MM.1S (cell line): ENCODE measurements around the gene RCSD1.
A peak's percentile ranks its signal among the peaks of the same experiment; 100 is the strongest.

Source experiments
- DNase-seq: peaks from one replicate; pipeline ENCODE4 v3.0.0-alpha.2; 2015
- H2AFZ ChIP-seq: fragments of 300-600 bp; sonication (generic); 2 replicates; pipeline ENCODE4 v1.6.0; 2016; ENCODE audit warnings: antibody characterized with exemption, low read length
- H3F3A ChIP-seq: fragments of 300-600 bp; sonication (generic); 2 replicates; pipeline ENCODE4 v1.6.1; 2016; ENCODE audit warnings: mild to moderate bottlenecking, antibody characterized with exemption, low read length, moderate library complexity, mixed read lengths; ENCODE audit not compliant: insufficient read depth
- H3K27ac ChIP-seq: fragments of 300-600 bp; sonication (generic); 2 replicates; pipeline ENCODE4 v1.5.1; 2016; ENCODE audit warnings: mild to moderate bottlenecking, low read length
- H3K27me3 ChIP-seq: fragments of 300-600 bp; sonication (generic); replicated peaks from 2 replicates; pipeline ENCODE4 v1.6.0; 2016; ENCODE audit warnings: low read length; ENCODE audit not compliant: insufficient read depth
- H3K36me3 ChIP-seq: fragments of 300-600 bp; sonication (generic); replicated peaks from 2 replicates; pipeline ENCODE4 v1.6.1; 2016; ENCODE audit warnings: mild to moderate bottlenecking, low read length, mixed read lengths; ENCODE audit not compliant: insufficient read depth
- H3K4me1 ChIP-seq: fragments of 300-600 bp; sonication (generic); 2 replicates; pipeline ENCODE4 v1.6.1; 2016; ENCODE audit warnings: low read length, mixed read lengths
- H3K4me2 ChIP-seq: fragments of 300-600 bp; sonication (generic); 2 replicates; pipeline ENCODE4 v1.6.0; 2016; ENCODE audit warnings: low read depth, low read length
- H3K4me3 ChIP-seq: fragments of 300-600 bp; sonication (generic); 2 replicates; pipeline ENCODE4 v1.5.1; 2016; ENCODE audit warnings: low read length, mixed read lengths
- H3K79me2 ChIP-seq: fragments of 300-600 bp; sonication (generic); 2 replicates; pipeline ENCODE4 v1.6.1; 2016; ENCODE audit warnings: mixed run types, low read length, mixed read lengths
- H3K9ac ChIP-seq: fragments of 300-600 bp; sonication (generic); 2 replicates; pipeline ENCODE4 v1.6.1; 2016; ENCODE audit warnings: low read length, mixed read lengths
- H3K9me2 ChIP-seq: fragments of 300-600 bp; sonication (generic); replicated peaks from 2 replicates; pipeline ENCODE4 v1.6.1; 2016; ENCODE audit warnings: mild to moderate bottlenecking, low read length, mixed read lengths; ENCODE audit not compliant: insufficient read depth
- H3K9me3 ChIP-seq: fragments of 300-600 bp; sonication (generic); replicated peaks from 2 replicates; pipeline ENCODE4 v1.6.1; 2016; ENCODE audit warnings: mild to moderate bottlenecking, low read length, mixed read lengths; ENCODE audit not compliant: insufficient read depth
- H4K20me1 ChIP-seq: fragments of 300-600 bp; sonication (generic); 2 replicates; pipeline ENCODE4 v1.6.1; 2016; ENCODE audit warnings: mild to moderate bottlenecking, low read length, moderate library complexity, mixed read lengths; ENCODE audit not compliant: insufficient read depth
- EZH2 ChIP-seq: fragments of 300-600 bp; sonication (generic); optimal IDR thresholded peaks from 2 replicates; pipeline ENCODE3; 2017; ENCODE audit warnings: low read depth, mild to moderate bottlenecking, antibody characterized with exemption, low read length, mixed read lengths
- EZH2phosphoT487 ChIP-seq: fragments of 300-600 bp; sonication (generic); IDR thresholded peaks from 2 replicates; pipeline ENCODE4 v1.6.1; 2018; ENCODE audit warnings: antibody characterized with exemption, low read length
- TF ChIP-seq, protein P1 (sequence below): fragments of 300-600 bp; sonication (generic); IDR thresholded peaks from 2 replicates; pipeline ENCODE4 v1.5.1; 2016; ENCODE audit warnings: antibody characterized with exemption, low read length, mixed read lengths

The RCSD1 gene

DNA sequence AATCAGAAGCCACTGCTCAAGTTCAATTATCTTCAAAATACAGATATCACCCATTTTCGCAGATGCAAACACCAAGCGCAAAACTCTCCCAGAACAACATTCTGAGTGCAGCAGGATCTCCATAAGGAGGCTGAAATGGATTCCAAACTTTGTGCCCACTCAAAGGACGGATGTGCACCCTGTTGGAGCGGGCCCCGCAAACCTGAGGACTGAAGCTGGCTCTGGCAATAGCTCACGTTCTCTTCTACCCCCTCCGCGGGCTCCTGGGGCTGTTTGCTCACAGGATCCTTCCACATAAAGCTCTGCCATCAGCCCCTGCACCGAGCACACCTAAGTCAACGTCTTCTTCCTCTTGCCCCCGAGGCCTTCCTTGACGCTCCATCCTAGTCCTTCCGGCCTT is 11.7 kb upstream of the RCSD1 start:
- TF ChIP-seq, protein P1, sequence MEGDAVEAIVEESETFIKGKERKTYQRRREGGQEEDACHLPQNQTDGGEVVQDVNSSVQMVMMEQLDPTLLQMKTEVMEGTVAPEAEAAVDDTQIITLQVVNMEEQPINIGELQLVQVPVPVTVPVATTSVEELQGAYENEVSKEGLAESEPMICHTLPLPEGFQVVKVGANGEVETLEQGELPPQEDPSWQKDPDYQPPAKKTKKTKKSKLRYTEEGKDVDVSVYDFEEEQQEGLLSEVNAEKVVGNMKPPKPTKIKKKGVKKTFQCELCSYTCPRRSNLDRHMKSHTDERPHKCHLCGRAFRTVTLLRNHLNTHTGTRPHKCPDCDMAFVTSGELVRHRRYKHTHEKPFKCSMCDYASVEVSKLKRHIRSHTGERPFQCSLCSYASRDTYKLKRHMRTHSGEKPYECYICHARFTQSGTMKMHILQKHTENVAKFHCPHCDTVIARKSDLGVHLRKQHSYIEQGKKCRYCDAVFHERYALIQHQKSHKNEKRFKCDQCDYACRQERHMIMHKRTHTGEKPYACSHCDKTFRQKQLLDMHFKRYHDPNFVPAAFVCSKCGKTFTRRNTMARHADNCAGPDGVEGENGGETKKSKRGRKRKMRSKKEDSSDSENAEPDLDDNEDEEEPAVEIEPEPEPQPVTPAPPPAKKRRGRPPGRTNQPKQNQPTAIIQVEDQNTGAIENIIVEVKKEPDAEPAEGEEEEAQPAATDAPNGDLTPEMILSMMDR = no peak
- TF ChIP-seq EZH2 (no peak), EZH2phosphoT487 (no peak)
- Histone ChIP-seq H3K9me3 (no peaks in the 10 kb centered on the region), H3K9me2 (no peaks in the 10 kb centered on the region), H3K4me3 (no peak overlapping the region), H3K4me1 (peaks cover 29% of the 10 kb centered on the region), H3K36me3 (no peaks in the 10 kb centered on the region), H3K79me2 (no peaks in the 10 kb centered on the region), H4K20me1 (no peaks in the 10 kb centered on the region), H2AFZ (0 out of 2 replicates have a peak overlapping the region, but pooled peaks have one; percentile 73), H3K27ac (no peak overlapping the region), H3K4me2 (no peak overlapping the region), H3K9ac (no peak overlapping the region), H3K27me3 (no peaks in the 10 kb centered on the region), H3F3A (peaks cover 3% of the 10 kb centered on the region; the same call in 1 of the 2 replicates)
- no peak for DNase-seq

DNA sequence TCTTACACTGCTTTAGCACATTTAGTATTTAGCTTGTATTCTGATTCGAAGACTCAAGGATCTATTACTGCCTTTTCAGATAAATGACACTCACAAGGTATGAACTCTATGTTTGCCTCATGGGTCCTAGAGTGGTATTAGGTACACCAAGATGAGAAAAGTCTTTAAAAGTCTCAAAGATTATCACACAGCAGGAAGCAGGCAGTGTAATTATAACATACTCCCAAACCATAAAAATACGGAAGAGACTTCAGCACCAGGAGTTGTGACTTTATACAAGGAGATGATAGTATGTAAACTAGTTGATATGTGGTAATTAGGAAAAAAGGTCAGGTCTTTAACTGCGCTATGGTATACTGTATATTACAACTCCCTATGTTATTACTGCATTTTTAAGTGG is 11.2 kb upstream of the RCSD1 start:
- H3F3A ChIP-seq = peaks cover 3% of the 10 kb centered on the region; the same call in 1 of the 2 replicates
- H2AFZ ChIP-seq = no peak overlapping the region
- no peak overlapping the region for H3K27ac ChIP-seq
- DNase-seq = no peak
- no peak overlapping the region for H3K4me2 ChIP-seq
- H3K79me2 ChIP-seq = no peaks in the 10 kb centered on the region
- no peaks in the 10 kb centered on the region for H3K36me3 ChIP-seq
- H4K20me1 ChIP-seq = no peaks in the 10 kb centered on the region
- H3K9me2 ChIP-seq = no peaks in the 10 kb centered on the region
- H3K9ac ChIP-seq = no peak overlapping the region
- peaks cover 29% of the 10 kb centered on the region for H3K4me1 ChIP-seq
- TF ChIP-seq EZH2 (no peak), EZH2phosphoT487 (no peak)
- TF ChIP-seq, protein P1 = no peak
- no peak overlapping the region for H3K4me3 ChIP-seq
- no peaks in the 10 kb centered on the region for H3K9me3 ChIP-seq
- H3K27me3 ChIP-seq = no peaks in the 10 kb centered on the region

DNA sequence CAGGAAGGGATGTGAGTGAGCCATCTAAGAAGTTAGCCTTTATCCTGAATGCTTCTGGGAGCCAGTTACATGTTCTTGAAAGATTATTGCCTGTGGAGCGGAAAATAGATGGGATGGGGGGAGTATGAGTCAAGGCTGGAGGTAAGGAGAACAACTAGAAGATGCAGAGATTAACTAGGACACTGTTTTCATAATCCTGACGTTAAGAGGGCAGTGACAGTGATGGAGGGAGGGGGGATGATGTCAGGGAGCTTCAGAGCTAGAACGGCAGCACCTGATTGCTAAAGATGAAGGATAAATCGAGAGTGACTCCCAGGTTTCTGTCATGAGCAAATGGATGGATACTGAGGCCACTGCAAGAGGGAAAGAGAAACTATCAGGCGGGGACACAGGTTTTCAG is 10.0 kb upstream of the RCSD1 start:
- no peaks in the 10 kb centered on the region for H3K9me2 ChIP-seq
- peaks cover 29% of the 10 kb centered on the region for H3K4me1 ChIP-seq
- H4K20me1 ChIP-seq = no peaks in the 10 kb centered on the region
- H3K79me2 ChIP-seq = no peaks in the 10 kb centered on the region
- no peaks in the 10 kb centered on the region for H3K9me3 ChIP-seq
- no peak overlapping the region for H3K4me3 ChIP-seq
- no peak overlapping the region for H3K9ac ChIP-seq
- peak overlapping the region; percentile 19 for H2AFZ ChIP-seq
- H3K4me2 ChIP-seq = peak overlapping the region; percentile 3; the same call in 1 of the 2 replicates
- no peak overlapping the region for H3K27ac ChIP-seq
- DNase-seq = no peak
- TF ChIP-seq EZH2phosphoT487 (no peak), EZH2 (no peak)
- TF ChIP-seq, protein P1 = no peak
- H3K36me3 ChIP-seq = no peaks in the 10 kb centered on the region
- peaks cover 3% of the 10 kb centered on the region; the same call in 1 of the 2 replicates for H3F3A ChIP-seq
- H3K27me3 ChIP-seq = no peaks in the 10 kb centered on the region
